ENCODE data around the gene FCHSD2. TPM values are rescaled to one million over a fixed set of nuclear protein-coding genes. Genes with fewer than 3 reads are reported as not detected.

The FCHSD2 gene
- total and polyA plus RNA-seq, 2 of the 13 experiments (the other 11 are each of a cell fraction or from before 2014, with no cell fraction given) = 20.5 to 24.8 TPM

- Histone ChIP-seq H4K20me1 (ENCODE audit: insufficient read depth, low read length) (no peaks in the 10 kb centered on the region), H3K4me2 (ENCODE audit: low read depth, low read length) (no peak overlapping the region), H3K27ac (ENCODE audit: extremely low read length, insufficient read depth, low read length) (no peak overlapping the region), H3K4me1 (ENCODE audit: insufficient read depth, low read length) (peaks cover 40% of the 10 kb centered on the region), H3K9me3 (ENCODE audit: low read length) (no peaks in the 10 kb centered on the region), H3K36me3 (replicated peaks in 1 of 2; ENCODE audit: control insufficient read depth in 1 of 2, insufficient read depth in 2 of 2, low read length in 2 of 2) (no peaks in the 10 kb centered on the region; a peak in 1 of 5 replicates), H3K27me3 (ENCODE audit: control insufficient read depth in 1 of 2, insufficient read depth in 2 of 2, low read length in 2 of 2) (no peaks in the 10 kb centered on the region; a peak in 1 of 5 replicates), H3K79me2 (ENCODE audit: insufficient read depth, low read length) (peaks cover 16% of the 10 kb centered on the region), H3K4me3 (replicated peaks in 1 of 3; ENCODE audit: insufficient read depth in 1 of 3, low read depth in 2 of 3, low read length in 3 of 3) (no peak overlapping the region), H2AFZ (ENCODE audit: low read length) (no peak overlapping the region), H3K9ac (ENCODE audit: insufficient read depth, low read depth, low read length) (no peak overlapping the region)
- 96% methylated on average over 4 of the region's 4 CpGs for WGBS (ENCODE audit: low lambda C conversion rate)
- in situ Hi-C loops (cut with HindIII; ENCODE audit: extremely low pct_ligation_motif_present, low pct_unique_long_range_greater_than_20kb) = no loop called here
- FAIRE-seq = no peak
- no peak for DNase-seq (ENCODE audit: low spot score)
- ChIA-PET POLR2A (interaction anchor here (1.8 kb wide), 1 partner anchor 14 kb away, joined by 13 read pairs; the partner anchor contains the start of gene STARD10), CTCF (ENCODE audit: low intra/inter-chr PET ratio, low total read pairs) (no interaction called here)
- TF ChIP-seq ZNF3 (CRISPR knock-in tag; IDR thresholded peaks at IDR 0.05) = no peak
- TF ChIP-seq PAXIP1 (CRISPR knock-in tag; conservative IDR thresholded peaks at IDR 0.05) = no peak
- no peak for TF ChIP-seq ZFP37 (CRISPR knock-in tag; IDR thresholded peaks at IDR 0.05; ENCODE audit: borderline replicate concordance)
- TF ChIP-seq RAD51 (IDR thresholded peaks at IDR 0.05; ENCODE audit: borderline replicate concordance) = no peak
- no peak for TF ChIP-seq ZNF616 (CRISPR knock-in tag; IDR thresholded peaks at IDR 0.05; ENCODE audit: low read depth)
- no peak for TF ChIP-seq SNAPC5 (CRISPR knock-in tag; IDR thresholded peaks at IDR 0.05; ENCODE audit: borderline replicate concordance)
- TF ChIP-seq ZNF382 (CRISPR knock-in tag; IDR thresholded peaks at IDR 0.05; ENCODE audit: borderline replicate concordance) = no peak
- no peak for TF ChIP-seq TBP (CRISPR knock-in tag; IDR thresholded peaks at IDR 0.05)
- TF ChIP-seq TFE3 (CRISPR knock-in tag; IDR thresholded peaks at IDR 0.05) = no peak
- no peak for TF ChIP-seq ZNF274 (CRISPR knock-in tag; IDR thresholded peaks at IDR 0.05)
- TF ChIP-seq ATRX (CRISPR knock-in tag; IDR thresholded peaks at IDR 0.05; ENCODE audit: borderline replicate concordance) = no peak
- TF ChIP-seq ZNF235 (CRISPR knock-in tag; IDR thresholded peaks at IDR 0.05; ENCODE audit: borderline replicate concordance) = no peak
- TF ChIP-seq NRL (CRISPR knock-in tag; IDR thresholded peaks at IDR 0.05; ENCODE audit: borderline replicate concordance) = no peak
- no peak for TF ChIP-seq HMGA1 (CRISPR knock-in tag; conservative IDR thresholded peaks at IDR 0.05)
- intact Hi-C loops (cut with micrococcal nuclease; ENCODE audit: unreplicated experiment) = no loop called here
- BruUV-seq (replicated peaks) = no TSS peak
- ATAC-seq = no peak
These were observed 333.8 kb downstream of the FCHSD2 start for GRCh38 chr11:72808331-72808798.
